Keratinocyte (primary cell): ENCODE data around the gene HEATR1.

Experiments used
- CTCF ChIP-seq, 3 experiments: IDR thresholded peaks in 1 of 3; conservative IDR thresholded peaks in 1 of 3; optimal IDR thresholded peaks in 1 of 3; 2 replicates in 2 of 3; 3 replicates in 1 of 3; pipeline versions ENCODE3 to v1.5.1; 2011; ENCODE audit warnings: low read length in 3 of 3, mild to moderate bottlenecking in 3 of 3, moderate library complexity in 2 of 3, control low read depth in 1 of 3, inconsistent platforms in 1 of 3; ENCODE audit not compliant: insufficient read depth in 2 of 3; ENCODE audit errors: extremely low read depth in 1 of 3
- EZH2 ChIP-seq: IDR thresholded peaks from one replicate; pipeline ENCODE4 v1.6.1; 2012; ENCODE audit warnings: inconsistent platforms, mild to moderate bottlenecking, low read length, moderate library complexity

GRCh38 chr1:236520445-236521005 lies 83.8 kb downstream of the HEATR1 start:
- TF ChIP-seq EZH2 = no peak
- no peak for TF ChIP-seq CTCF (optimal IDR thresholded peaks at IDR 0.05 in 1 of 3, IDR thresholded peaks at IDR 0.05 in 1 of 3, conservative IDR thresholded peaks at IDR 0.05 in 1 of 3; ENCODE audit: extremely low read depth in 1 of 3, insufficient read depth in 2 of 3, low read length in 3 of 3)
